ENCODE data around the gene BTG4. TPM values are rescaled to one million over a fixed set of nuclear protein-coding genes. Genes with fewer than 3 reads are reported as not detected.

BTG4 gene
- total RNA-seq, 1 donor from 2014 or later: not detected

DNA sequence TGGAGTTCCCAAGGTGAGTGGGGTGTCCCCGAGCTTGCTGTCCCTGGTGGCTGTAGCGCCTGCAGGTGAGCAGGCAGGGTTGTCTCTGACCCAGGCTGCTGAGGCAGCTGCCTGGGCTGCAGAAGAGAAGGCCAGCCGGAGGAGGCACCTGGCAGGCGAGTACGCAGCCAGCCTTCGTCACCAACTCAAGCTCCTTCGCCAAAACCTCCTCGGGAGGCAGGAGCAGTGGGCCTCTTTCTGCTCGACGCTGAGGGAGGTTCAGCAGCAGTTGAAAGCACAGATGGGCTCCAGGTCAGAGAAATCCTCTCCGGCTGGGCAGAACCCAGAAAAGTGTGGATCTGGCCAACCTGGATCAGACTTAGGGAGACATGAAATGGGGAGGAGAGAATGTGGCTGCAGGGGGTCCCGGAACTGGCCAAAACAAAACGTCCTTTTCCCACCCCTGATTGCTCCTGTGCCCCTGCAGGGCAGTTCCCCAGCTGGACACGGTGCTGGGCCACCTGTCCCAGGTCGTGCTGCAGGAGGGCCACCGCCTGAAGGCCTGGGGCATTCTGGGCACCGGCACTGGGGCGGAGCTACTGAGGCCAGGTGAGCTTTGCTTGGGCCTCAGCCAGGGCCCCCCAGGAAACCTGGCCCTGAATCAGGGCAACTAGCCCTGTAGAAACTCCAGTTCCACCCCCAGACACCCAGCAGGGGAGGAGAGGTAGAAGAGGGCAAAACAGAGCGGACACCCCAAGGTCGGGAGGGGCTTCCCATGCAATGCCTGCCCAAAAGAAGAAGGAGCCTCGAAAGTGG, 56.7 kb downstream of the BTG4 start:
- no peak for DNase-seq (ENCODE audit: low read depth, low spot score)

DNA sequence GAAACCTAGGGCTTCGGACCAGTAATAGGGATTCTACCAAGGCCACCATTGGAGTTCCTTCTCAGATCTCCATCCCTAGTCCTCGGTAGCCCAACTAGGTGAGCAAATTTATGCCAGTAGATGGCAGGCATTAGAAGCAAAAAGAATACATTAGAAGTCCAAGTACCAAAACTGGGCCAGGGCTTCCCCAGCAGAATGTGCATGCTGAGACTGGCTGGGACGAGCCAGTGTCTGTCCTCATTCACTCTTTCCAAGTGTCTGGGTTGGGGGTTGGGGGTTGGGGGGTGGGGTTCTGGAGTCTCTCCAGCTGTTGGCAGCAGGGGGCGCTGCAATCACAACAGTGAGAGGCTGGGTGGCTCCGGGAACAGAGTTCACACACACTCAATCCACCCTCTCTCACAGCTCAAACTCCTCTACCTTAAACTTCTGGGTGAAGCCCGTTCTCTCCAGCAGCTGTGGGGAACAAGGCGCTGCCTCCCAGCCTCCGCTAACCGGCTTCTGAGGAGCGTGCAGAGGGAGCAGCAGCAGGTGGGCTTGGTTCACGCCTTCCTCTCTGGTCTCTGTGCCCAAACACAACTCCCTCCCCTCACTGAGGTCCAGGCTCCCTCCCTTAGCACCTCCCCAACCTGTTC, 57.5 kb downstream of the BTG4 start:
- DNase-seq (ENCODE audit: low read depth, low spot score): no peak

DNA sequence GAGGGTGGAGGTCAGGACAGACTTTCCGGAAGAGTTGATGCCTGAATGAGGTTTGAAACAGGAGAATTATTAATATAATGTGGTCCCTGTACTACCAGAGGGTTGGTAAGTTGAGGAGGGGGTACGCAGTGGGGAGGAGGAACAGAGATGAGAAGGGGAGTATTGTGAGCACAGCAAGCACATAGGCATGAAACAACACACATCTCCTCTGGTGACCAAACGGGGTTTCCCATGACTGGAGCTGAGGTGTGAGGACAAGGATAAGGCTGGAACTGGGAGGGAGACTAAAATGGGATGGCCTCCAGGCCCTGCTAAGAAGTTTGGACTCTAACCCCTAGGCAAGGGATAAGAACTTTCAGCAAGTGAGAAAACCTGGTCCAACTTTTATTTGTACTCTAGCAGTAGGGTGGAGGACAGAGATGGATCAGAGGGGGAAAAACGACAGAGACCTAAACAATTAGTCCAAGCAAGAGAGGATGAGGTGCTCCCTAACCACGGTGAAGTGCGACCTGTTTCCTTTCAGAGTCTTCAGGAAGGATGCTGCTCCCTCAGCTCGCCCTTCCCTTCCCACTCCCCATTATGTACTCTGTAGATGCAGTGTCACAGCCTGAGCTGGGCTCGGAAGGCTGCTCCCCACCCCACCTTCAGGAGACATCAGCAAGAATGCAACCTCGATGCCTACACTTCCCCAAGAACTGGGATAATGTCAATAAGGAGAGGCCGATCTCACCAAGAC, 59.2 kb downstream of the BTG4 start:
- no peak for DNase-seq (ENCODE audit: low read depth, low spot score)

DNA sequence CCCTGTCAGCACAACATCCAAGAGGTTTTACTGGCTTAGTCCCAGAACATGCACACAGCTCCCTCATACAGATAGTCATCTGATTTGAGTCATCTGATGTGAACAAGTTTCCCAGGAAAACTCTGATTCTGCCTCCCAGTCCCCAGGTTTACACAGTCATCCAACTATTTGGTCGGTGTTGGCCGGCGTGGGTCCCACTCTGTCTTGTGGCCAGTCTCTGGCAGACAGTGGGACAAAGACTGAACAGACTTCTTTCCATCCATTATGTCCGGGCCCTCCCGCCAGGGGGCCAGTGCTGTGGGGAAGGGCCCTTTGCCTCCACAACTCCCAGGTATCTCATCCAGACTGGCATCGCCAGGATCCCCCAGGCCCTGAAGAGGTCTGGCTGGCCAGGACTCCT, 60.0 kb downstream of the BTG4 start:
- no peak for DNase-seq (ENCODE audit: low read depth, low spot score)

DNA sequence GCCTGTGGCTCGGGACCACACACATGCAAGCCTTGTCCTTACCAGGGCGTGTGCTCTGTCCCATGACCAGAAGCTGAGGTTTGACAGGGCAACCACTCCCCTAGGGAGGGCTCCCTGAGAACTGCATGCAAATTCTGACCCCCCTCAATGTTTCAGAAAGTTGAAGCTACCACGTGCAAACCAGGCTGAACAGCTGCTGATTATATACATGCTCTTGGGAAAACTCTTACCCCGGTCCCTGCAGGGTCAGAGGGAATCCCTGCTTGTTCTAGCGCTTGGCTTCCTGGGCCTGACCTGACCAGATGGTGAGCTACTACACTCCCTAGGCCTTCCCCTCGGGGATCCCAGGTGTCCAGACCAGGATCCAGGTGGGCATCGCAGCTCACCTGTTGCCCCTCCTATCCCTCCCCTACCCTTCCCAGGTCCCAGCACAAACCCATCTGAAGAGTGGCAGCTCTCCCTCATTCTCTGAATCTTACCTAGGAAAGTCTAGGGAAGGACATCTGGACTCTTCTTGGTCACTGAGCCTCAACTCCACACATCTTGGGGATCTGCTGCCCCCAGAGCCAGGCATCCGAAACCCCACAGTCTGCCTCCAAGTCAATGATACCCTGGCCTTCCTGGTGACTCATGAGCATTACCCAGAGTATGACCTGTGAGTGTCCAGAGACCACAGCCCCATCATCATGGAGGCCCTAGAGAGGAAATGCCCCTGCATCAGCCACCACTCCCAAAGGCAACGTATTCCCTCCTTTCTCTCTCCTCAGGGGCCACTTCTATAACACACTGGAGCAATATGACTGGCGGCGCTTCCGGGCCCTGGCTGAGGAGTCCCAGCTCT, 61.5 kb downstream of the BTG4 start:
- no peak for DNase-seq (ENCODE audit: low read depth, low spot score)

DNA sequence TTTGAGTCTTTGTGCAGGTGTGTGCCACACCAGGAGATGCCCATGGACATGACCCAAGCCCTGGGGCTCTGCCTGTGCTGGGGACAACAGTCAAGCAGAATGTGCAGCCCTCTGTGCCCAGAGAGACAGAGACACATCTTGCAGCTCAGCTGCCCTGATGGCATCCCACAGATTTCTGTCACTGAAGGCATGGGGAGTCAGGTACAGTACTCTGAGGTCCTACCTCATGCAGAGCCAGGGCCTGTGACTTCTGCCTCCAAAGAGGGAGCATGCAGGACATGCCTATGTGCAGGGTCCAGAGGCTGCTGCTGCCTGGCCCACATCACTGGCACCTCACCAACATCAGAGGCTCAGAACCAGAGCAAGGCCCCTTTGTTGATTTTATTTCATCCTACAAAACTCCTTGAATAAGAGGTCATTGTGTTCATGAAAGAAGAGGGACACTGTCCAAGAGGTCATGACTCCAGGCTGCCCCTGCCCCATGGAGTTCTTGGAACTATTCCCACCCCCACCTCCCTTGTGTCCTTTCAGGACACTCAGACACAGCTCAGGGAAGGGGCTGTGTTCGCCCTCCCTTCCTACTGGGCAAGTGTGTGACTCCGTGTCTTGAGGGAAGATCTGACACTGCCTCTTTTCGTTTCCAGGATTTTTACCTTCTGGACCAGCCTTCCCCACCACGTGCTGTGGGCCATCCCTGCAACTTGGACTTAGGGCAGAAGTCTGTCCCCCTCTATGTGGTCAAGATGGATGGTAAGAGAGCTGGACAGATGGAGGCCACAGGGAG, 62.3 kb downstream of the BTG4 start:
- DNase-seq (ENCODE audit: low read depth, low spot score): no peak

DNA sequence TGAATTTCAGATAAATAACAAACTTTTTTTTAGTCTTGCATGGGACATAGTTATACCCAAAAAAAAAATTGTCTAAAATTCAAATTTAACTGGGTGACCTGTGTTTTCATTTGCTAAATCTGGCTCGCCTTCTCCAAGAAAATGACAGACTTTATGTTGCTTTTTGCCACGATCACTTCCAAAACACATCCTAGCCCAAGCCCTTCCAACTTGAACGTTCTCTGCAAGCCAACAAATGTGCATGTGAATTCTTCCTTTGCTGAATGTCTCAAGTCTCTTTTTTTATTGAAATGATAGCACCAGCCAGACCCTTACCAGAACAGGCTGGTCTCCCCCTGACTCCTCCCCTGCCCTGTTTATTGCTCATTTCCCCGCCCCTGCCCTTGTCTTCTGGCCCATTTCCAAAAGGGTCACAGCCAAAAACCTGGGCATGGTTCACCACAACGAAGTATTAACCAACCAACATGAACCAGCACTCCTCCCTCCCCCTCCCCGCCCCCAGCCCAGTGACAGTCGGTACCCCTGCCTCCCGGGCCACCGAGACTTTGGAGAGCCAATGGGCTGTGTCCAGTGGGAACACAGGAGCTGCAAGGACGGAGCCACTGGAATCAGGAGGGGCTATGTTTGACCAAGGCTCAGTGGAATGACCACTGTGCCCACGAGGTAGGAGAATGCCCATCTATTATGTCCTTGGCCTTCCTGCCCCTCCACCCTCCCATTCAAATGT, 63.2 kb downstream of the BTG4 start:
- no peak for DNase-seq (ENCODE audit: low read depth, low spot score)

DNA sequence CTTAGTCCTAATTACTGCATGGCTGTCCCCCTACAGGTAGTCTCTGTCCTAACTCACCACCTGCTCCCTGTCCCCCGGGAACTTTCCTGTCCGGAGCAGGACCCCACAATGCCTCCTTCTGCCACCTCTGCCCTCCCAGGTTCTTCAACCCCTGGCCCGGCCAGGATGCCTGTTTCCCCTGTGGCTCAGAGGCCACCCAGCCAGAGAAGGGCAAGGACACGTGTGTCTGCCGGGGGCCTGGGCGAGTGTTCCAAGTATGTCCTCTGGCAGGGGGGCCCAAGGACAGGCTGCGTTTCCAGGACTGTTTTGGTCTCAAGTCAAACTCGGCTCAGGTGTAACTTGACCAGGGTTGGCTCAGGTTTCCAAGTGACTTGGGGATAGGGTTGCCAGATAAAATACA, 63.8 kb downstream of the BTG4 start:
- DNase-seq (ENCODE audit: low read depth, low spot score): no peak

DNA sequence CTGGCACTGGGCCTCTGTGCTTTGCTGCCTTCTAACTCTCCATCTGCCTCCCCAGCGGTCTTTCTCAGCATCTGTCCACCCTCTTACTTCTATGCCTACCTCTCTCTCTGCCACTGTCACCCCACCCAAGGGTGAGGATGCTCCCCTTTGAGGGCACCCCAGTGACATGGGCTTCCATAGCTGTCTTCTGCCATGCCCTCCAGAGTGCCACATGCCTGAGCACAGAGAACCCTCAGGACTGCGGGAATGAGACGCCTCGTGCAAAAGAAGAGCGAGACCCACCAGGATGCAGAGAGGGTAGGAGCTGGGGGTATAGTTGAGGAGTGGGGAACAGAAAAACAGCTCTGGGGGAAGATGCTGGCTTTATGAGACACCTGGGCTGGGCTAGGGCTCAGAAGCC, 64.3 kb downstream of the BTG4 start:
- no peak for DNase-seq (ENCODE audit: low read depth, low spot score)

DNA sequence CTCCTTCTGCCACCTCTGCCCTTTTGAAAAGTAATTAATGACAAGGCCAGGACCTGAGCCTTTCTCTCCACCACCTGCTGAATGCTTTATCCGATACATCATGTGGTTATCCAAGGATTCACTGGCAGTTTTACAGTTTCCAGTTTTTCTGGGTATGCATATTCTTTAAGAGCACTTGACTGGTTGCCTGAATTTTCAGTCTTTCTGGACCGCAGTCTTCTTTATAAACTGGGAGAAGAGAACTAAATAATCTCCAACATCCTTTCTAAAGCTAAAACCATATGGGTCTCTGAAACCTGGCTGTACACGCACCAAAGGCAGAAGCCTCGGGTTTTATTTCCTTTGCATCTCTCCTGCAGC, 65.1 kb downstream of the BTG4 start:
- no peak for DNase-seq (ENCODE audit: low read depth, low spot score)

DNA sequence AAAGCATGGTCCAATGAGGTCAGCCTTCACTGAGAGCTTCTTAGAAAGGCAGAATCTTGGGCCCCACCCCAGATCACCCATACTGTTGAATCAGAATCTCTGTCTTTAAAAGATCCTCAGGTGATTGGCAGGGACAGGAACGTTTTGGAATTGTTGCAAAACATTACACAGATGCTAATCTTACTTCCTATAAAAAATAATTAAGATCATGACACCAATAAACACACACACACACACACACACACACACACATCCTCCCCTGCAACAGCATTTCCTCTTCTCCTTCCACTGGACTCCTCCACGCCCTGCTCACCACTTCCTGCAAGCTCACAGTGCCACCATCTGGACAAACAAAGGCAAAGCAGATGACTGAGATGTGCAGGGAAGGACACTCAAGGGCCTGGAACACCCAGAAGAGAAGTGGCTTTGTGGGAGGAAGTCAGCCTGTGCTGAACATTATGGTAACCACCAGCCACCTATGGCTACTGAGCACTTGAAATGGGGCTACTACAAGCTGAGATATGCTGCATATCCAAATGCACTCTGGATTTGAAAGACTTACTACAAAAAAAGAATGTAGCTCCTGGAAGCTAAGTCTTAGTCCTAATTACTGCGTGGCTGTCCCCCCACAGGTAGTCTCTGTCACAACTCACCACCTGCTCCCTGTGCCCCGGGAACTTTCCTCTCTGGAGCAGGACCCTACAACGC, 65.6 kb downstream of the BTG4 start:
- DNase-seq (ENCODE audit: low read depth, low spot score): peak; percentile 74

DNA sequence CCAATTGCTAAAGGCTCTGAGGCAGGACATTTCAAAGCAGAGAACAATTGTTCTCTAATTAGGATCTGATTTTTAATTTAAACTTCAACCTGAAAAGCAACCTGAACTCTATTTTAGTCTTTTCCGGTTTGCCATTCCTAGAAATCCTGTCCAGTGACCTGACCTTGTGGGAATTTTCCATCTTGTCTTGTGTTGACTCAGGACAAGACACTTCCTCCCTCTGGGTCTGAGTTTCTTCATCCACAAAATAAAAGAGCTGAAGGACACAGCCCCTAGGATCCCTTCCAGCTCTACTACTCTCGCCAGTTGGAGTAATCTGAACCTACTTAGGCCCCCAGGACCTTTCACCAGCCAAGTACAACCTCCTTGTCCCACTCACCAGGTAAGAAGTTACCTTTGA, 66.6 kb downstream of the BTG4 start:
- DNase-seq (ENCODE audit: low read depth, low spot score): no peak

Other genes starting within 250 kb of the BTG4 start
- not detected in 2 replicates for gene POU2AF3, start 213.8 kb downstream of the BTG4 start, total RNA-seq
- not detected in 2 replicates for gene POU2AF1, start 133.1 kb downstream of the BTG4 start, total RNA-seq
- not detected in 2 replicates for gene HOATZ, start 2.4 kb upstream of the BTG4 start, total RNA-seq
- gene LAYN, start 28.3 kb upstream of the BTG4 start, total RNA-seq: 2.7 and 3.0 TPM in 2 replicates
- gene SIK2, start 90.1 kb upstream of the BTG4 start, total RNA-seq: 6.6 and 8.1 TPM in 2 replicates

Data from pulmonary artery endothelial cell (primary cell).